GM18511 (cell line): ENCODE data around the gene NDUFA13.

Source experiments
- ATAC-seq: cut with Tn5 transposase; IDR thresholded peaks from one replicate; pipeline ENCODE4 v1.9.1; 2021; ENCODE audit warnings: mild to moderate bottlenecking, moderate library complexity; ENCODE audit not compliant: unreplicated experiment

NDUFA13 gene

DNA sequence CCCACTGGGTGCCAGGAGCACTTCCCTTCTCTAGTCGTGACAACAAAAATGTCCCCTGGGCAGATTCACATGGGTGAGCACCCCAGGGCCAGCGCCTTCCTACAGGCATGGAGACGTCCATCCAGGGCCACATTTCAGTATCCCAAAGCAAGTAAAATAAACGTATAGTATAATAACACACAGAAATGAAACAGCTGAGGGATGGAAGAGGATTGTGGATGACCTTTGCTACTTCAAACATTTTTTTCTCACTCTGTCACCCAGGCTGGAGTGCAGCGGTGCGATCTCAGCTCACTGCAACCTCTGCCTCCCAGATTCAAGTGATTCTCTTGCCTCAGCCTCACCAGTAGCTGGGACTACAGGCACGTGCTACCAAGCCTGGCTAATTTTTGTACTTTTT is 50.3 kb downstream of the NDUFA13 start:
- ATAC-seq: no peak

DNA sequence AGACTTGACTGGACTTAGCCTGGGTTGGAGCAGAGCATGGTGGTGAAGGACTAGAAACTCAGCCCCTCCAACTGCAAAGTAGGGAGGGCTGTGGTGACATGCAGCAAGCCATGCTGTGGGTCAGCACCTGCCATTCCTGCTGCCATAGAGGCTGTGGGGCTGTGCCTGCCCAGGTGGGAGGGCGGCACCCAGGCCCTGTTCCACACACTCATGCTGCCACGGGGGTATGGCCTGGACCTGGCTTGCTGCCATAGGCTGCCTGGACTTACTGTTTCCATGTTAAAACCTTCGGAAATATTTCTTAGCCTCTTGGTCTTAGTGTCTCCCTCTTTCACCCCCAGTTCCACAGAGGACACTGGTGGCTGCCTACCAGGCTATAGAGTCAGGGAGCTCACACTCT is 51.4 kb downstream of the NDUFA13 start:
- ATAC-seq: no peak

DNA sequence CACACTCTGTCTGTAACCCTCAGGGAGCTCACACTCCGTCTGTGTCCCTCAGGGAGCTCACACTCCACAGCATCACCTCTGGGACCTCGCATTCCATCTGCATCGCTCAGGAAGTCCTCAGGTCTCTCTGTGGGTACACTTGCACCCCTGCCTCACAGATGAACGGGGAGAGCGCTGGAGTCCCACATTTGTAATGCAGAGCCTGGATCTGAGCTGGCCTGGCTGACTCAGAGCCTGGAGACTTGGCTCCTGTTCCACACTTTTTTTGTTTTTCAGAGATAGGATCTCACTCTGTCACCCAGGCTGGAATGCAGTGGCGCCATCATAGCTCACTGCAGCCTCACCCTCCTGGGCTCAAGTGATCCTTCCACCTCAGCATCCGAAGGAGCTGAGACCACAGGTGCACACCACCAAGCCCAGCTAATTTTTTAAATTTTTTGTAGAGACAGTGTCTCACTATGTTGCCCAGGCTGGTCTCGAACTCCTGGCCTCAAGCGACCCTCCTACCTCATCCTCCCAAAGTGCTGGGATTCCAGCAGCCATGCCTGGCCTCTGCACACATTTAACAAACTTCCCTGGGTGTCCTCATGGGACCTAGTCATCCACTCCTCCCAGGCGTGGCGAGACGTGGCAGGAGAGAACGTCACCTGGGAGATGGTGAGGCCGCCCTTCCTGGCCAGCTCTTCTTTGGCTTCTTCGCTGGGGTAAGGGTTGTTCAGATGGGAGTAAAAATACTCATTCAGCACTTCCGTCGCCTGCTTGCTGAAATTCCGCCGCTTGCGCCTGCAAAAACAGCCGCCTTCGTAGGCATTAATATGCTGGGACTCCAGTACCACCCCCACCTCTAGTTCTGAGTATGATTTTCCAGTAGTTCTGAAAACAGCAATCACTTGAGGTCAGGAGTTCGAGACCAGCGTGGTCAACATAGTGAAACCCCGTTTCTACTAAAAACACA is 53.1 kb downstream of the NDUFA13 start:
- no peak for ATAC-seq

DNA sequence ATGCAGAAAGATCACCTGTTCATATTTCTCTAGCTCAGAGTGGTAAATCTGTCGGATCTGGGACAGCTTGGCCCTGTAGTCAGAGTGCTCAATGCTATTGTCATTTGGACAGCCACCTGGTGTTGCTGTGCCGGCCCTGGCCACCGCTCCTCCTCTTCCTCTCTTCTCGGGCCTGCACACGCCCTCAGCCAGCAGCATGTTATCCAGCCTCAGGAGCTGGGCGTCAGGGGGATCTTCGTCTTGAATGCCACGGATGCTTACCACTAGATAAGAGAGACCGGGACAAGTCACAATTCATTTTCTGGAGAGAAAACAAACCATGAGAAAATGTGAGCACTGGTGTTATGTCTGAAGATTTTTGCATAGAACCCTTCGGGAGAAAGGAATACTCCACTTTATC is 54.5 kb downstream of the NDUFA13 start:
- no peak for ATAC-seq

DNA sequence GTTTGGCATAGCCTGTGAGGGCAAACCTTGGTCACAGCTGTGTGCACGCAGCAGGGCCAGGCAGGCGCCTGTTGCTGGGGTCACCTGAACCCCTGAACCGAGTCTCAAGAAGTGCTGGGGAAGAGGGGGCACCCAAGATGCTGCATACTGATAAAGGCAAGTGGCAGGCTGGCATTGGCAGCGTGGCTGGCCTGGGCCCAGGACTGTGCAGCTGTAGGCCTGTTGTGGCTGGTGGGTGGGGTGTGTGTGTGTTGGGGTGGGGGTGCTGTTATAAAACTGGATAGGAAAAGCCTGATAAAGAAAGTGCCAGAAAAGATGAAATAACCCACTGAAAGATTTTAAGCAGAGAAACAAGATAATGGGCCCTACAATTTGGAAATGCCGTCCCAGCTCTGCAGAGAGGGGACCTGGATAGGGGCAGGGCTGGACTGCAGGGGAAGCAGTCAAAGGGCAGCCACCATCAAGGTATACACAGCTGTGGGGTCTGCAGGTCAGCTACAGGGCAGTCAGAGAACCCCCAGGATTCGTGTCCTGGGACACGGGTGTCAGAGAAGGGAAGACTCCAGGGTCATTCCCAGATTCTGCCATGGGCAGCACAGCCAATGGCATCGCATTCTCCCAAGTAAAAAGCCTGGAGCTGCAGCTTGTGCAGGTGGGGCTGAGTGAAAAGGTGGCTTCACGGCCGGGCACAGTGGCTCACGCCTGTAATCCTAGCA is 55.2 kb downstream of the NDUFA13 start:
- ATAC-seq: no peak

DNA sequence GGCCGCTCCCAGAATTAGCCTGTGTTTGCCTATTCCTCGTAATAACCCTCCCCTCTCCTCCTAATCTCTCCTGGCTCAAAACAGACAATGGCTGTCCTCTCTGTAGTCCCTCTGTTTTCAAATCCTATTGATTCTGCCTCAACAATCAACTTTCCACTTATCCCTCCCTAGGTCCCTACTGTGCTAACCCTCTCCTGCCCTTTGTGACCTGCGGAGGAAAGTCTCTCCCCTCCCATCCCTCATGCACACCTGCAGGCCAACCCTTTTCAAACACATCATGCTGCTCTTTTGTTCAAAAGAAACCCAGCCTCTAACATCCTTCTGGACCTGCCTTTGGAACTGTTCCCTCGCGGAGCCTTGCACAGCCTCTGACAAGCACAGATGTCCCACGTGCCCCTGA is 59.4 kb downstream of the NDUFA13 start:
- ATAC-seq: no peak
